GM18873 (cell line): Measurements from ENCODE around the gene PPM1L.

ENCODE experiments used
- ATAC-seq: cut with Tn5 transposase; IDR thresholded peaks from one replicate; pipeline ENCODE4 v1.9.1; 2021; ENCODE audit warnings: mild to moderate bottlenecking, moderate library complexity, moderate number of reproducible peaks; ENCODE audit not compliant: unreplicated experiment, low FRiP score

PPM1L gene

DNA sequence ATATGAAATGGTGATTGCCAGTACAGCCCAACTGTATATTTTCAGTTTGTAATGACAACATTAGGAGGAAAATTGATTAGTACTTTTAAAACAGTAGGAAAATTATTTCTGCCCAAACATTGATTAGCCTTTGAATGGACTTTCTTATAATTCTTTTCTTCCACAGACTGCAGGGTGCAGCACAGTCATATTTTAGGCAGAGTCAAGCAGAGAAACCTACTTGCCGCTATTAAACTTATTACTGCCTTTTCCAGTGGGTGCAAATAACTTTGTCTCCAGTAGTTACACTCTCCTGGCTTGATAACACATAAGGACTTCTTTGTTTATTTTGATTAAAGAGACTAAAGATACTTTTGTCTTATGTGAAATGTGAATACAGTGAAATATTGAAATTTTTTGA is 85.4 kb downstream of the PPM1L start:
- no peak for ATAC-seq

DNA sequence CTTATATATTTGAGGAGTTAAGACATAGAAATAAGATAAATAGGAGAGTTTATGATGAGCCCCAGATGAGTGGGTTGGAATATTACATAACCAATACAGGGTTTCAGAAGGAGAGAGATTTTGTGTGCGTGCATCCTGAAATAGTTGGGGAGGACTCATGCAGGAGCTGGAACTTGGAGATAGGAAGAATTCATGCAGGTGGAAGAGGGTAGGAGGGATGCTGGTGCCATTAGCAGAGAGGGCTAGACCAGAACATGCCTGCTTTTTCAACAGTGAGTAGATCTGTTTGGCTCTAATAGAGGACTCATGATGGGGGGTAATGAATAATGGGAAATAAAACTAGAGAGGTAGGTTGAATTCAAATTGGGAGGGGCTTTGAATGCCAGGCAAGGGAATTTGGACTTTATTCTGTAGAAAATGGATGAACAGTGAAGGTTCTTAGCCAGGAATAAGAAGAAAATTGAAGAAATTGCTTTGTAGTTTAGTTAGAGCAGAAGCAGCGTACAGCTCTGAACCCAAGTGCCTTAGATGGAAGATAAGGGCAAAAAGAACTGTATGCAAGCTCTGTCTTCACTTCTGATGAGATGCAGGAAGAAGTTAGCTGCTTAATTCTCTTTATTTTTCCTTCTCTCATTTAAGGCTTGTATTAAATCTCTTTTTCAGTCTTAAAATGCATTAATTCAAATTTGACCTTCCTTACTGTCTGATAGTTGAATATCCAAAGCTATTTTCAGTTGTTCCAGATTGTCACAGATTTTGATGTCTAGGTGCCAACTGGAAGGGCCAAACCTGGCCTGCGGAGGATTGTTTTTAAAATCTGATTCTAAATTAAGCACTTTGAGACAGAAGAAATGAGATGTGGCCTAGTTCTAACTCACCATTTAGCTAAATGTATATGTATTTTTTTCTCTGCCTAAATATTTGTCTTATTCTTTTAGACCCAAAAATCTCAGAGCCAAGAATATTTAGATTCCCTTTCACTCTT is 86.3 kb downstream of the PPM1L start:
- no peak for ATAC-seq

DNA sequence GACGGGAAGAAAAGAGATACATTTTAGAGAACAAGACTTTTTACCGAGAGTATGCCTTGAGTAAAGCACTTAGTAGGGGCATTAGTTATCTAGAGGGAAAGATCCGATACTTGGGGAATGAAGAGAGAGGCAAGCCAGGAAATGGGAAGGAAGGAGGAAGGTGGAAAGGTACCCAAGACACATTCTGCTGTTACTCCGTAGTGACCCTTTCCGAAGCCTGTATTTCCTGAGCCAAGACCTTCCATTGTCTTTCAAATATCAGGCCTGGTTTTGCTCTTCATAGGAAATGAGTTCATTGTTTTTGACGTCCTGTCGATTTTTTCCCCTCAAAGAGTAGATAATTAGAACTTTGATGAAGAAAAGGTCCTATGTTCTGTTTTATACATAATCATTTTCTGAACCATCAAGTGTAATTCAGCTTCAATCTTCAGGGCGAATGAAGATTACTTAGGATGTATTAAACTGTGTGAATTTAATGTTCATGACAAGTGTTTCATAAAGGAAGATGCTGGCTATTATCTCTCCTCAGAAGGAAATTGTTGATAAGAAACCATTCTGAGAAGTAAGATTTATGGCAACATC is 95.7 kb downstream of the PPM1L start:
- no peak for ATAC-seq

DNA sequence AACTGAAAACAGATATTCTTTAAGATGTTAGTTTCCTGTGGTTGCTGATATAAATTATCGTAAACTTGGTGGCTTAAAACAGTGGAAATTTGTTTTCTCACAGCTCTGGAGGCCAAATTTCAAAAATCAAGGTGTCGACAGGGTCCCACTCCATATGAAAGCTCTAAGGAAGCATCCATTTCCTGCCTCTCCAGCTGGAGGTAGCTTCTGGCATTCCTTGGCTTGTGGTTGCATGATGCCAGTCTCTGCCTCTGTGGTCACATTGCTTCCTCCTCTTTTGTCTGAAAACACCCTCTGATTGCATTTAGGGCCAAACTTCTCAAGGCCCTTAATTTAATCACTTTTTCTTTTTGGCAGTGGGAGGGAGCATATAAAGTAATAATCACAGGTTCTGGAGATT is 96.8 kb downstream of the PPM1L start:
- no peak for ATAC-seq

DNA sequence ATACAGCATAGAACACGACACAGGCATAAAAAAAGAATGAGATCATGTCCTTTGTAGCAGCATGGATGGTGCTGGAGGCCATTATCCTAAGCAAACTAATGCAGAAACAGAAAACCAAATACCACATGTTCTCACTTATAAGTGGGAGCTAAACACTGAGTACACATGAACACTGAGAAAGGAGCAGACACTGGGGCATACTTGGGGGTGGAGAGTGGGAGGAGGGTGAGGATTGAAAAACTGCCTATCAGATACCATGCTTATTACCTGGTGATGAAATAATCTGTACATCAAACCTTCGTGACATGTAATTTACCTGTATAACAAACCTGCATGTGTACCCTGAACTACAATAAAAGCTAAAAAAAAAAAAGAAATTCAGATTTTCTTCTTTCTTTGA is 100.4 kb downstream of the PPM1L start:
- no peak for ATAC-seq

DNA sequence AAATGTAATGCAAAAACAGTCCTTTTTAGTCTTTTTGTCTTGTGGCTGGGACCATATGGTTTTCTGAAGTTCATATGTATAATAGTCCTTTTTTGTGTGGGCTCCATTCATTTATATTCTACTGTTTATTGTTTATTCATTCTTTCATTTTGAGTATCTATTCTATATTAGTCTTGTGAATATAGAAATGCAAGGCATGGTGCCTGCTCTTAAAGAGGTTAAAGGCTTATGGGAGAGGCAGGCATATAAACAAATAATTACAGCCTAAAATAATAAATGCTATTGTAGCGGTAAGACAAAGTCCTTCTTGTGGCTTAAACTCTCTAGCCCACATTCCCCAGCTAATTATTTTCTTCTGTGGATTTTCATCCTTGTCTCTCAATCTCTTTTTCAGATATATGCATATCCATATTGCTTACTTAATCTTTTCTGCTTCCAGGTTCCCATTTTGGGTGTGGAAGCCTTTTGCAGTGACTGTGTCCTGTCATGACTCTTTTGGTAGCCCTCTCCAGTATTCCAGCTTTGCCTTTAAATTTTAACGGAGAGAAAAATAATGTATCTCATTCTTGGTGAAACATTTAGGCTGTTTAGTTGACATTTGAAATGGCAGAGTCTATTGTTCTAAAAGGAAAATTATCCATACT is 101.6 kb downstream of the PPM1L start:
- ATAC-seq = no peak

DNA sequence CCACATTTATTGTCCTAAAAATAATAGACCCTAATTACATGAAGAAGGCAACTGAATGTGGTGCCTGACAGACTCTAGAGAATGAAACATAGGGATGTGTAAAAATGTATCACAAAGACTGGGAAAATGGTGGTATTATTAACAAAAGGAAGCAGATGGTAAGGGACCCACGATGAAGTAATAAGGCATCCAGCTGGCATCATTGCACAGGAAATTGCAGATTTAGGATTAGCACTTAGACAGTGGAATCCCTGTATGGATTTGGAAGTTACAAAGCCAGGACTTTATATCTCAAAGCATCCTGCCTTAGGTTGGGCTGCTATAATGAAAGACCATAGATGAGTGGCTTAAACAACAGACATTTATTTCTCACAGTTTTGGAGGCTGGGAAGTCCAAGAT is 104.3 kb downstream of the PPM1L start:
- ATAC-seq = no peak

DNA sequence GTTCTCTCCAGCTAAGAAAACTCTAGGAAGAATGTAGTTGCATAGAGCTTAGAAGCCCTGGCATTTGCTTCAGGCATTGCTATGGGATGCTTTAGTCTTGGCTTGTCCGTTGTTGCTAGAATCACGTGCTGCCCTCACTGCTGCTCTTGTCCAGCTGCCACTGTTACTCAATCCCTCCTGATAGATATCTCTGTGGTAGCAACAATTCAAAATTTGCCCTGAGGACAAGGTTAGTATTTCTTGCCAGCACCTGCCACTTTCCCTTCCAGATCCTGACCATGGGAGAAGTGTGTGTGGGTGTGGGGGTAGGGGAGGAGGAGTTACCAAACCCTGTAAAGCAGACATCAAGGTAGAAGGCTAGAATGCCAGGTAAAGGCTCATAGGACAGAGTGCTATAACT is 113.8 kb downstream of the PPM1L start:
- no peak for ATAC-seq

DNA sequence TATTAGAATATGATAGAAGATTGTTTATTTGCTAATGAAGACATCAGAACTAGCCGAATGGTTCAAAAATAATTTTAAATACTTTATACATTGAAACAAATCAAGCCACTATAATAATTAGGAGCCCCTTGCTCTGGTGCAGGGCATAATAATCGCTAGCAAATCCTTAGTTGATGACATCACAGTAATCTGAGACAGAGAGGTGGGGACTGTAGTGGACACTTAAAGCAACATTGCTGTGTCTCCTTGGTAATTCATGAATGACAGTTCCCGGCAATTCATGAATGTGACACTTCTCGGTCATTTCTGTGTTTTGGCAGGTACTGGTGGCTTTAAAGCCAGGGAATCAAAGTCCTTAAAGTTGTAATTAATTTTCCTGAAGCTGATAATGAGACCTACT is 114.3 kb downstream of the PPM1L start:
- ATAC-seq = no peak

DNA sequence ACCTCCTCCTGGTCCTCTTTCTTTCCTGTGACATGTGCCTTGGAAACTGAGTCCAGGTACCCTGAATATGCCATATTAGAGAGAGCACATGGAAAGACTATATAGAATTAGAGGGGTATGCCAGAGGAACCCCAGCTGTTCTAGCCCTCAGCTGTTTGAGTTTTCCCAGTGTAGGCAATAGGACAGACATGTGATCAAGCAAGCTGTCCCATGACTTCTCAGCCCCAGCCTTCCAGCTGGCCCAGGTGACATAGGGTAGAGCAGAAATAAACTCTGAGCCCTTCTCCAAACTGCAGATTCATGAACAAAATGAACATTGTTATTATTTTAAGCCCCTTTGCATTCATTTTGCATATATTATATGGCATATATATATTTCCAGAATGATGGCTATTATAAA is 118.7 kb downstream of the PPM1L start:
- ATAC-seq = no peak

DNA sequence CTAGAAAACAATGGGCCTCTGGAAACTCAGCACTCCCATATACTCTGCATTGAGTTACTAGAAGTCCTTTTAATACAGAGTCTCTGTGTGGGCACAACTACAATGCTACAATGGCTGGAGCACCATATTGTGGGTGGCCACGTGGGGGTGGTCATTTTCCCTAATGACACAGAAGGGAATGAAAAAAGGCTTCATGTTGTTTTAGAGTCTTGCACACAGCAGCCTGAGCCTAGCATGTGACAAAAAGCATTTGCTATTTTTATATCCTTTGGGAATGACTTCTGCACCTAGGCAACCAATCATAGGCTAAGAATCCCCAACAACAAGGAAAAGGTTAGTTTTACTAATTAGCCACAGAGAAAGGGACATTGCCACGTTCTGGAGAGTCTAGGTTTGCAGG is 120.6 kb downstream of the PPM1L start:
- no peak for ATAC-seq

DNA sequence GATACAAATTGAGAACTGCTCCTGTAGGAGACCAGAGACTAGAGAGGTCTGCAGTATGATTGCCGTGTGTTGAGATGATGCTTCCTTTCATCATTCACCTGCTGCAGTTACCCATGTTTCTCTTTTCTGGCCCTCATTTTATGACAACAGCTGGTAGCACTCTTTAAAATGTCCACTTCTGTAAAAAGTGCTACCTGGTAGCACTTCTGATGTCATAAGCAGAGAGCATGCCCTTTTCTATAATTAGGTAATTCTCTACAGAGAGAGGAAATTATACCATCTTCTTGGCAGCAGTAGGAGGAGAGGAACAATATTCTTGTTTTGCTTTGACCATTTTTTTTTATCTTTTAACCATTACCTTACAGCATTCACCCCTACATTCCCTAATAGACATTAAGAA is 123.8 kb downstream of the PPM1L start:
- no peak for ATAC-seq

DNA sequence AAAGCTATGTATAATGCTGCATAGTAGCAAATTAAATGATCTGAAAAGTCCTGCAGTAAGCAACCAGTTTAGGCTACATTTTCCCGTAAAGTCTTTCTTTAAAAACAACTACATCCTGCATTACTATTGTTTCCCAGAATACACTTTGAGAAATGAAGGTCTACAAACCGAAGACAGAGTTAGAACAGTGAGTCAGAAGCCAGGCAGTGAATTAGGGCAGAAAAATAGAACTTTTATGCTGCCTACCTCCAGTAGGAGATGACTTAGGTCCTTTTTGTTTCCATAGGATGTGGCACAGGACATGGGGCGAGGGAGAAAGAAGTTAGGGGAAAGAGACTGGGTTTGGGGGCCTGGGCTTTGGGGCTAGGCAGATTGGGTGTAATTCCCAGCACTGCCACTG is 127.3 kb downstream of the PPM1L start:
- no peak for ATAC-seq

DNA sequence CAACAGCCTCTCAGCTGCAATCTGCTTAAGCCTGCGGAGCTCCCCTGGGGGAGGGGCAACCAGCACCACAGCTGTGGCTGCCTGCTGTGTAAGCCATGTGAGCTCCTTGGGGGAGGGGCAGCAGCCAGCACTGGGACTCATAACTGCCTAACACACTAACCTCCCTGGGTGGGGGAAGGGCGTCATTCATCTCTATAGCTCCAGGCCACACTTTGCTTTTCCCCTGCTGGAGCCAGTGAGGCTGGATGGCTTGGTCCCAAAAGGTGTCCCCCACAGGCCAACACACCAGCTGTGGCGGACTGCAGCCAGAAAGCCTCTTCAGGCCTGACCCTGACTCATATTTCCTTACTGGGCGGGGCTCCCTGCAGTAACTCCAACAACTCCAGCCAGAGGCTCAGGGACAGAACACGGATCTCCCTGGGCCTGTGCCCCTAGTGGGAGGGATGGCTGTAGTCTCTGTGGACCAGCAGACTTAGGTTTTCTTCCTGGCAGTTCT is 129.8 kb downstream of the PPM1L start:
- peak; percentile 28 for ATAC-seq

DNA sequence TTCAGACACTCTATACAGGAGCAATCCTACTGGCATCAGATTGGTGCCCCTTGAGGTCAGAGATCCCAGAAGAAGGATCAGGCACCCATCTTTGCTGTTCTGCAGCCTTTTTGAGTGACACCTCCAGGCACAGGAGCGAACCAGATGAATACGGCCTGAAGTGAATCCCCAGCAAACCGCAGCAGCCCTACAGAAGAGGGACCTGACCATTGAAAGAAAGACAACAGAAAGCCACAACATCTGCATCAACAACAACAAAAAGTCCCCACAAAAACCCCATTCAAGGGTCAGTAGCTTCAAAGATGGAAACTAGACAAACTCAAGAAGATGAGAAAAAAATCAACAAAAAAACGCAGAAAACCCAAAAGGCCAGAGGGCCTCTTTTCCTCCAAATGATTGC is 130.4 kb downstream of the PPM1L start:
- ATAC-seq = peak; percentile 86

DNA sequence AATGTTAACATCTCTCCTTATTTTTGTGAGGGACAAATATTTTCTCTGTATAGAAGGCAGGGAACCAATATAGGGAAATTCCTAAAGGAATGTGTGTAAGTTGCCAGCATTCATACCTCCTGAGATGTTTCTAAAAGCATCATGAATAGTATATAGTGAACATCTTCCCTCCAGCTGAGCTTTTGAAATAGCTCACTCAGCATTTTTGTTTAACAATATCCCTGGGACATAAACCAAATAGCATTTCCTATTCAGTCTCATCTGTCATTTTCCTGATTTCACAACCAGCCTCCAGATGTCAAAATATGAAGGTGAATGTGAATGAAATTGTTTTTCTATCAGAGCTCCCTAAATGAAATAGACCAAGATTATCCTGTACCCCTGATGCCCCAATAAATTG is 137.2 kb downstream of the PPM1L start:
- no peak for ATAC-seq

DNA sequence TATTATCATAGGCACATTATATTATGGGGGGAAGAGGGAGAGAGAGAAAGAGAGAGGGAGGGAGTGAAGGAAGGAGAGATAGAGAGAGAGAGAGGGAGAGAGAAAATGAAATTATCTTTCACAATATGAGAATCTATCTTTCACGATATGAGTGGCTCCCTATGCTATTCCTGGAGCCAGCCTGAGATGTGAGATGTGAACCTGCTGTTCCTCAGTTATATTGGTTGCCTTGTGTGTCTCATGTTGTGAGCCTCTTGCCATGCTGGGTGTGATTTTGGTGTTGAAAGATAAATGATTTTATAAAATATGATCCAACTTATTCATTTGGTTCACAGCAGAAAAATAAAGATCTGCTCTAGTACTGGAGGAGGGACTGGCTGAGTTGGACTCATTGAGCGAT is 148.7 kb downstream of the PPM1L start:
- no peak for ATAC-seq

DNA sequence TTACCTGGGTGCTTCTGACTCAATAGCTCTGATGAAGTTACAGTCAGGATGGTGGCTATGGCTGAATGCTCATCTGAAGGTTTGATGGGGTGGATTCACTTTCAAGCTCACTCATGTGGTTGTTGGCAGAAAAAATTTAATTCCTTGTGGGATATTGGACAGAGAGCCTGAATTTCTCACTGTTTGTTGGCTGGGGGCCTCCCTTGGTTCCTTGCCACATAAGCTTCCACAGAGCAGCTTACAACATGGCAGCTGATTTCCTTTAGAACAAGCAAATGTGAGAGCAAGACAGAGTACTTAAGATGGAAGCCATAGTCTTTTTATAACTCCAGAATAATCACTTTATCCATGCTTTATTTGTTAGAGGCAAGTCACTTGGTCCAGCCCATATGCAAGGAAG is 150.6 kb downstream of the PPM1L start:
- ATAC-seq = no peak

DNA sequence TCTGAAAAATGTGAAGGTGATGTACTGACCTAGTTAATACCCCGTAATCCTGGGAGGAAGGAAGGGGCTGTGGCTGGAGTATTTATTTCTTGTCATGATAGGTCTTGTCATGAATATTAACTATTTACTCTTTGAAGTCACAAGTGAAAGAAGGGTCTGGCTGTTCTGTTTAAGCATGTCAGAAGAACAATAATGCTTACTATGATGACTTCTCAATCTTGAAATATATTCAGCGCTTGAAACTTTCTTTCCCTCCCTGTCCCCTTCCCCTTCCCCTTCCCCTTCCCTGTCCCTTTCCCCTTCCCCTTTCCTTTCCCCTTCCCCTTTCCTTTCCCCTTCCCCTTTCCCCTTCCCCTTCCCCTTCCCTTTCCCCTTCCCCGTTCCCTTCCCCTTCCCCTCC is 153.9 kb downstream of the PPM1L start:
- no peak for ATAC-seq

DNA sequence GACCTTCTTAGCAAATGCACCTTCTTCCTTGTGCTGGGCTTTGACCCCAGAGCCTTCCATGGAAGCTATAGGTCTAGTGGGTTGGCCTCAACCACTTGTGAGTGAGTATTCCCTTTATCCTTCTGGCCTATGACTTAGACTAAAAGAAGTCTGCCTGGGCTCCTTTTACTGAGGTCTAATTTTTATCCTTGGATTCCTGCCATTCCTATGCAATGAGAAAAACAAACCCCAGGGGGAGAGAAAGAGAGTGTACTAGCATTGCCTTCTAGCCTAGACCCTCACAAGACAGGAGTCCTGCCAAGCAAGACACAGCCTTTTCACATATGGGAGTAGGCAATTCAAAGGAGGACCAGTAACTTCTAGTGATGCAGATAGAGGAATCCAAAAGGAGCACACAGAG is 155.4 kb downstream of the PPM1L start:
- ATAC-seq = no peak

DNA sequence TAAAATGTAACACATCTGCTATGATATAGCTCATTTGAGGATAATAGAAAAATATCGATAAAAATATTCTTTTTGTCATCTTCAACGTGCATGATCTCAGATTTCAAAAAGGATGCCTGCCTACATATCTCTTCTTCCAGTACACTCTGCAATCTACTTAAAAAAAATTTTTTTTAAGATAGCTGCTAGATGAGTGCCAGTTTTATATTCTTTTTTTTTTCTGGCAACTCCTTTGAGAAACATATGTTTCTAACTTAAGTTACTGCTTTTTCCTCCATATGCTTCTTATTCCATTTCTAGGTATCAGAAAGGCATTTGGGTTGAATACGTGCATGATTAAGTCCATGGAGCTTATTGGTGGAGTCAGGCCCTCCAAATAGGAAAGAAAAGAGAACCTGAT is 160.4 kb downstream of the PPM1L start:
- ATAC-seq = no peak
